ENCODE data around the gene SERPINA9. TPM values are rescaled to one million over a fixed set of nuclear protein-coding genes. Genes with fewer than 3 reads are reported as not detected.

SERPINA9 gene
- total RNA-seq (ENCODE audit: unreplicated experiment): not detected
- long read RNA-seq: 0 reads

GRCh38 chr14:94476023-94476422 lies at the start of gene SERPINA9:
Gene SERPINA9, minus strand, starts transcription at chr14:94476197. Its CDS starts 6,357 bp downstream, at chr14:94469840.
- Mint-ChIP-seq H3K36me3 (ENCODE audit: low read depth, unreplicated experiment) (no peaks in the 10 kb centered on the region), H3K4me3 (ENCODE audit: unreplicated experiment) (no peak within 1 kb of the TSS), H3K4me1 (ENCODE audit: unreplicated experiment) (no peaks in the 10 kb centered on the region), H3K27me3 (ENCODE audit: unreplicated experiment) (peaks cover 2% of the 10 kb centered on the region), H3K9me3 (ENCODE audit: unreplicated experiment) (peaks cover 12% of the 10 kb centered on the region), H3K27ac (ENCODE audit: unreplicated experiment) (no peak within 1 kb of the TSS)
- TF ChIP-seq, protein P1, sequence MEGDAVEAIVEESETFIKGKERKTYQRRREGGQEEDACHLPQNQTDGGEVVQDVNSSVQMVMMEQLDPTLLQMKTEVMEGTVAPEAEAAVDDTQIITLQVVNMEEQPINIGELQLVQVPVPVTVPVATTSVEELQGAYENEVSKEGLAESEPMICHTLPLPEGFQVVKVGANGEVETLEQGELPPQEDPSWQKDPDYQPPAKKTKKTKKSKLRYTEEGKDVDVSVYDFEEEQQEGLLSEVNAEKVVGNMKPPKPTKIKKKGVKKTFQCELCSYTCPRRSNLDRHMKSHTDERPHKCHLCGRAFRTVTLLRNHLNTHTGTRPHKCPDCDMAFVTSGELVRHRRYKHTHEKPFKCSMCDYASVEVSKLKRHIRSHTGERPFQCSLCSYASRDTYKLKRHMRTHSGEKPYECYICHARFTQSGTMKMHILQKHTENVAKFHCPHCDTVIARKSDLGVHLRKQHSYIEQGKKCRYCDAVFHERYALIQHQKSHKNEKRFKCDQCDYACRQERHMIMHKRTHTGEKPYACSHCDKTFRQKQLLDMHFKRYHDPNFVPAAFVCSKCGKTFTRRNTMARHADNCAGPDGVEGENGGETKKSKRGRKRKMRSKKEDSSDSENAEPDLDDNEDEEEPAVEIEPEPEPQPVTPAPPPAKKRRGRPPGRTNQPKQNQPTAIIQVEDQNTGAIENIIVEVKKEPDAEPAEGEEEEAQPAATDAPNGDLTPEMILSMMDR (IDR thresholded peaks at IDR 0.05; ENCODE audit: unreplicated experiment): no peak
- DNase-seq (ENCODE audit: low spot score): no peak

- Mint-ChIP-seq H3K27ac (ENCODE audit: unreplicated experiment) (no peak overlapping the region), H3K9me3 (ENCODE audit: unreplicated experiment) (no peaks in the 10 kb centered on the region), H3K4me3 (ENCODE audit: unreplicated experiment) (no peak overlapping the region), H3K36me3 (ENCODE audit: low read depth, unreplicated experiment) (no peaks in the 10 kb centered on the region), H3K27me3 (ENCODE audit: unreplicated experiment) (peaks cover 1% of the 10 kb centered on the region), H3K4me1 (ENCODE audit: unreplicated experiment) (peaks cover 2% of the 10 kb centered on the region)
- TF ChIP-seq, protein P1 (IDR thresholded peaks at IDR 0.05; ENCODE audit: unreplicated experiment): no peak
- no peak for DNase-seq (ENCODE audit: low spot score)
Measured at GRCh38 chr14:94524093-94524492, 48.1 kb upstream of the SERPINA9 start.

DNA sequence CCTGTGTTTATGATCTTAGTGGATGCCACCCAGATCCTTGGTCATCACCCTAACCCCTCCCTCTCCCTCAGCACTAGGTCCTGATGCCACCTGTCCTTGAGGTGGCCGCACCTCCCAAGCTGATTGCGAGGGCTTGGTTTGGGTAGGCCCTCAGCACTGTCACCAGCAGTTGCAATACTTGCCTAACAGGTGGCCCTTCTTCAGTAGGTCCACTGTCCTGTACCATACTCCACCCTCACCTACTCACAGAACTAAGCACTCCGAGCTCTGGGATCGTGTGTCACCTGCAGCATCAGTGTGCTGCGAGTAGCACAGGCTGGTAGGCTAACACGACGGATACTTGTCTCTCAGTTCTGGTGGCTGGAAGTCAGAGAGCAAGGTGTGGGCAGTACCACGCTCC lies 47.3 kb upstream of the SERPINA9 start:
- H3K9me3 Mint-ChIP-seq (ENCODE audit: unreplicated experiment): no peaks in the 10 kb centered on the region
- TF ChIP-seq, protein P1 (IDR thresholded peaks at IDR 0.05; ENCODE audit: unreplicated experiment): no peak
- H3K4me1 Mint-ChIP-seq (ENCODE audit: unreplicated experiment): peaks cover 2% of the 10 kb centered on the region
- H3K36me3 Mint-ChIP-seq (ENCODE audit: low read depth, unreplicated experiment): no peaks in the 10 kb centered on the region
- peaks cover 4% of the 10 kb centered on the region for H3K27me3 Mint-ChIP-seq (ENCODE audit: unreplicated experiment)
- no peak overlapping the region for H3K4me3 Mint-ChIP-seq (ENCODE audit: unreplicated experiment)
- H3K27ac Mint-ChIP-seq (ENCODE audit: unreplicated experiment): no peak overlapping the region
- no peak for DNase-seq (ENCODE audit: low spot score)

DNA sequence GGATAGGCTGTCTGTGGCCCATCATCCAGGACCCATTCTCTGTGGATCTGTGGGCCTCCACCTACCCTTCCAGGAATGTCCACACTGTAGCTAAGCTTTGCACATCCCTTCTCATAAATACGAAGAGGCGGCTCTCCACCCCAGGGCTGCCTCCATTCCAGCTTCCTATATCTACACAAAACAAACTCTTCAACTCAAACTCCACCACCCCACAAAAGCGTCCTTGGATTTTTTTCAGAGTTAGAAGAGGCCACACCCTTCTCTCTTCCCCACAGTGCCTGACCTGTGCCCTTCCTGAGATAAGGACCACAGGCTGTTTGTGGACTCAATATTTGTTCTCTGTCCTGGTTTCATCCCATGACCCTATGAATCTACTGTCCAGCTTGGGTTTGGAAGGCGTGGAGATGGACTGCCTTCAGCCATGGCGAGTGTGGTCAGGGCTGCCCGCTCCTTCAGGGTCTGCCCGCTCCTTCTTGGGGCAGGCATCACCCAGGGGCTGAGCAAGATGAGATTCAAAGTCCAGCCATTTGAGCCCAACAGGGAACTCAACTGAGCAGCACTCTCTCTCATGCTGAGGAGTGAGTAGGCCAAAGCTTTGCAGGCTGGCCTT lies 46.2 kb upstream of the SERPINA9 start:
- no peaks in the 10 kb centered on the region for H3K9me3 Mint-ChIP-seq (ENCODE audit: unreplicated experiment)
- no peak overlapping the region for H3K4me3 Mint-ChIP-seq (ENCODE audit: unreplicated experiment)
- peaks cover 4% of the 10 kb centered on the region for H3K27me3 Mint-ChIP-seq (ENCODE audit: unreplicated experiment)
- H3K36me3 Mint-ChIP-seq (ENCODE audit: low read depth, unreplicated experiment): no peaks in the 10 kb centered on the region
- TF ChIP-seq, protein P1 (IDR thresholded peaks at IDR 0.05; ENCODE audit: unreplicated experiment): no peak
- peaks cover 2% of the 10 kb centered on the region for H3K4me1 Mint-ChIP-seq (ENCODE audit: unreplicated experiment)
- H3K27ac Mint-ChIP-seq (ENCODE audit: unreplicated experiment): no peak overlapping the region
- DNase-seq (ENCODE audit: low spot score): no peak

- H3K9me3 Mint-ChIP-seq (ENCODE audit: unreplicated experiment): no peaks in the 10 kb centered on the region
- H3K27me3 Mint-ChIP-seq (ENCODE audit: unreplicated experiment): peaks cover 4% of the 10 kb centered on the region
- H3K36me3 Mint-ChIP-seq (ENCODE audit: low read depth, unreplicated experiment): no peaks in the 10 kb centered on the region
- TF ChIP-seq, protein P1 (IDR thresholded peaks at IDR 0.05; ENCODE audit: unreplicated experiment): no peak
- no peak overlapping the region for H3K27ac Mint-ChIP-seq (ENCODE audit: unreplicated experiment)
- peaks cover 2% of the 10 kb centered on the region for H3K4me1 Mint-ChIP-seq (ENCODE audit: unreplicated experiment)
- H3K4me3 Mint-ChIP-seq (ENCODE audit: unreplicated experiment): no peak overlapping the region
- no peak for DNase-seq (ENCODE audit: low spot score)
Measured at GRCh38 chr14:94521375-94522114, 45.5 kb upstream of the SERPINA9 start.

Measured in endothelial cell (in vitro differentiated cells).